Panc1 (cell line): ENCODE results near the gene LRRC26. TPM values are rescaled to one million over a fixed set of nuclear protein-coding genes. Genes with fewer than 3 reads are reported as not detected.

Experiments used
- ATAC-seq: fragments of 200-7000 bp; cut with Tn5 transposase; 2 replicates; pipeline ENCODE4 v1.9.1; 2020; ENCODE audit warnings: mild to moderate bottlenecking, moderate library complexity
- BruUV-seq: library from RNA; stranded (reverse); fragments of 400-500 nt; replicated peaks from 2 replicates; lab custom pipeline; 2021; lab: Mats Ljungman, UMichigan
- CTCF ChIA-PET: fragments of 300-600 bp; sonication (Branson Sonifier 250); formaldehyde crosslinking; loops from one replicate; lab custom pipeline; 2022; ENCODE audit warnings: antibody characterized with exemption; lab: Charles Lee
- POLR2A ChIA-PET: fragments of 300-600 bp; sonication (Branson Sonifier 250); formaldehyde crosslinking; loops from one replicate; lab custom pipeline; 2022; ENCODE audit warnings: antibody characterized with exemption; lab: Charles Lee
- DNase-seq: peaks from one replicate; pipeline ENCODE4 v3.0.0-alpha.2; 2010; ENCODE audit warnings: low read depth, low spot score
- H3K27ac ChIP-seq: 2 replicates; pipeline ENCODE4 v1.5.1; 2011; ENCODE audit warnings: mild to moderate bottlenecking, low read length, inconsistent platforms
- H3K27me3 ChIP-seq: fragments of 200-500 bp; sonication (Bioruptor generic); 2 replicates; pipeline ENCODE4 v1.6.0; 2014; ENCODE audit warnings: low read length, inconsistent platforms; ENCODE audit not compliant: control insufficient read depth, insufficient read depth
- H3K36me3 ChIP-seq: fragments of 200-500 bp; sonication (Bioruptor generic); 2 replicates; pipeline ENCODE4 v1.5.1; 2014; ENCODE audit warnings: inconsistent platforms, mild to moderate bottlenecking, low read length, moderate library complexity; ENCODE audit not compliant: control insufficient read depth, insufficient read depth
- H3K4me1 ChIP-seq: 2 replicates; pipeline ENCODE4 v1.5.1; 2011; ENCODE audit warnings: inconsistent platforms, mild to moderate bottlenecking, low read length, moderate library complexity; ENCODE audit not compliant: control insufficient read depth, insufficient read depth
- H3K4me3 ChIP-seq, 2 experiments: 2 replicates each; pipeline ENCODE4 v1.5.1; 2011 to 2012; ENCODE audit warnings: low read depth in 2 of 2, low read length in 2 of 2, mild to moderate bottlenecking in 2 of 2, inconsistent platforms in 1 of 2, moderate library complexity in 1 of 2
- H3K9me3 ChIP-seq: fragments of 200-500 bp; sonication (Bioruptor generic); 2 replicates; pipeline ENCODE4 v1.5.1; 2014; ENCODE audit warnings: low read depth, mild to moderate bottlenecking, inconsistent platforms, low read length, moderate library complexity; ENCODE audit not compliant: control insufficient read depth, insufficient read depth
- CTCF ChIP-seq: fragments of 450-650 bp; IDR thresholded peaks from 2 replicates; pipeline ENCODE4 v1.5.1; 2017; ENCODE audit warnings: mild to moderate bottlenecking
- POLR2AphosphoS5 ChIP-seq: IDR thresholded peaks from 2 replicates; pipeline ENCODE4 v1.6.1; 2012; ENCODE audit warnings: mild to moderate bottlenecking, low read depth, low read length, moderate library complexity
- SIN3A ChIP-seq: IDR thresholded peaks from 2 replicates; pipeline ENCODE4 v1.6.1; 2012; ENCODE audit warnings: low read depth, mild to moderate bottlenecking, low read length, moderate library complexity, borderline replicate concordance; ENCODE audit not compliant: insufficient read depth
- TCF7L2 ChIP-seq: IDR thresholded peaks from 2 replicates; pipeline ENCODE4 v1.6.1; 2011; ENCODE audit warnings: mild to moderate bottlenecking, low read depth, low read length, inconsistent platforms
- in situ Hi-C: cut with HindIII; loops from 2 replicates; pipeline ENCODE4 v1.10.0; 2016; ENCODE audit warnings: low sequenced_read_pairs, low pct_unique_long_range_greater_than_20kb
- intact Hi-C: fragments of 100-400 bp; cut with micrococcal nuclease; formaldehyde crosslinking; loops from one replicate; pipeline ENCODE4 v1.10.0; 2022; ENCODE audit not compliant: unreplicated experiment
- total RNA-seq: library from RNA; stranded (reverse); gene quantifications from one replicate; pipeline ENCODE4 v1.2.1, GENCODE V29; 2021; ENCODE audit not compliant: unreplicated experiment
- TF ChIP-seq, protein P1 (sequence below), 2 experiments: IDR thresholded peaks; 2 replicates each; pipeline ENCODE4 v1.6.1; 2011 to 2012; ENCODE audit warnings: low read depth in 2 of 2, control low read depth in 1 of 2, low read length in 1 of 2, mild to moderate bottlenecking in 1 of 2, moderate library complexity in 1 of 2; ENCODE audit not compliant: insufficient read depth in 1 of 2

The LRRC26 gene
- total RNA-seq, 1 experiment from 2014 or later = 0.69 TPM

DNA sequence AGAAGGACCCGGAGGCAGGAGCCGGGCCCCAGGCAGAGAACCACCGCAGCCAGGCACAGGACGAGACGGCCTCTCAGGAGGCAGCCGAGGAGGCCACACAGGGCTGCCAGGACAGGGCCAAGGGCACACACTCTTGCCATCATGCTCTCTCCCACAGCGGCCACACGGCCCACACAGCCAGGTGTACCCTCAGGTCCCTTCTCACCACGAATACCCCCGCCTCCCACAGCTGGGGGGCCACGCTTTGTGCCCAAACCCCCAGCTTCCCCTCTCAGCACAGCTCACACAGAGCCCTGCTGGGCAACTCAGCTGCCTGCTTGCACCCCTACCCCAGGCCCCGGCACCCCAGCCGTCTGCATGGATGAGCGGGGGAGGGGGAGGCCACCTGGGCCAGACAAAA is 23.9 kb upstream of the LRRC26 start:
- POLR2A ChIA-PET = no interaction called here
- CTCF ChIA-PET = no interaction called here
- in situ Hi-C loops (no loop called here), intact Hi-C loops (no loop called here)
- Histone ChIP-seq H3K9me3 (no peaks in the 10 kb centered on the region), H3K4me1 (peaks cover 45% of the 10 kb centered on the region), H3K4me3 (no peak overlapping the region), H3K36me3 (no peaks in the 10 kb centered on the region), H3K27ac (no peak overlapping the region), H3K27me3 (no peaks in the 10 kb centered on the region)
- BruUV-seq = no TSS peak
- TF ChIP-seq SIN3A (no peak), TCF7L2 (no peak), CTCF (no peak), POLR2AphosphoS5 (no peak)
- TF ChIP-seq, protein P1, sequence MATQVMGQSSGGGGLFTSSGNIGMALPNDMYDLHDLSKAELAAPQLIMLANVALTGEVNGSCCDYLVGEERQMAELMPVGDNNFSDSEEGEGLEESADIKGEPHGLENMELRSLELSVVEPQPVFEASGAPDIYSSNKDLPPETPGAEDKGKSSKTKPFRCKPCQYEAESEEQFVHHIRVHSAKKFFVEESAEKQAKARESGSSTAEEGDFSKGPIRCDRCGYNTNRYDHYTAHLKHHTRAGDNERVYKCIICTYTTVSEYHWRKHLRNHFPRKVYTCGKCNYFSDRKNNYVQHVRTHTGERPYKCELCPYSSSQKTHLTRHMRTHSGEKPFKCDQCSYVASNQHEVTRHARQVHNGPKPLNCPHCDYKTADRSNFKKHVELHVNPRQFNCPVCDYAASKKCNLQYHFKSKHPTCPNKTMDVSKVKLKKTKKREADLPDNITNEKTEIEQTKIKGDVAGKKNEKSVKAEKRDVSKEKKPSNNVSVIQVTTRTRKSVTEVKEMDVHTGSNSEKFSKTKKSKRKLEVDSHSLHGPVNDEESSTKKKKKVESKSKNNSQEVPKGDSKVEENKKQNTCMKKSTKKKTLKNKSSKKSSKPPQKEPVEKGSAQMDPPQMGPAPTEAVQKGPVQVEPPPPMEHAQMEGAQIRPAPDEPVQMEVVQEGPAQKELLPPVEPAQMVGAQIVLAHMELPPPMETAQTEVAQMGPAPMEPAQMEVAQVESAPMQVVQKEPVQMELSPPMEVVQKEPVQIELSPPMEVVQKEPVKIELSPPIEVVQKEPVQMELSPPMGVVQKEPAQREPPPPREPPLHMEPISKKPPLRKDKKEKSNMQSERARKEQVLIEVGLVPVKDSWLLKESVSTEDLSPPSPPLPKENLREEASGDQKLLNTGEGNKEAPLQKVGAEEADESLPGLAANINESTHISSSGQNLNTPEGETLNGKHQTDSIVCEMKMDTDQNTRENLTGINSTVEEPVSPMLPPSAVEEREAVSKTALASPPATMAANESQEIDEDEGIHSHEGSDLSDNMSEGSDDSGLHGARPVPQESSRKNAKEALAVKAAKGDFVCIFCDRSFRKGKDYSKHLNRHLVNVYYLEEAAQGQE (IDR thresholded peaks at IDR 0.05; ENCODE audit: insufficient read depth in 1 of 2, low read depth in 2 of 2, low read length in 1 of 2) = no peak
- DNase-seq (no peak), ATAC-seq (no peak)

DNA sequence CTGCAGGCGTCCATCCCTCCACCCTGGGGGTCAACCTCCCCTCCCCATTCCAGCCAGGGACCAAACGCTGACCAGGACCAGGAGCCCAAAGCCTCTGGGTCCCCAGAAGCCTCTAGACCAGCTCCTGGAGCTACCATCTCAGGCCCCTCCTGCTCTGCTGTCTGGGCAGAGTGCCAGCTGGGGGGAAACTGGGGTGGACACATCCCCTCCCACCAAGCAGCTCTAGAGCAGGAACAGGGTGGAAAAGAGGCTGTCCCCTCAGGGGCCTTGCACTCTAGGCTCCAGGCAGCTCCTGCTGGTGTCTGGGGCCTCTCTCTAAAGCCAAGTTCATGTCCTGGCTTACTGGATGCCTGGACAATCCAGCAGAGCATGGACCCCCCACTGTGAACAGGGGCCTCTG is 23.0 kb upstream of the LRRC26 start:
- no TSS peak for BruUV-seq
- TF ChIP-seq CTCF (no peak), TCF7L2 (no peak), POLR2AphosphoS5 (no peak), SIN3A (no peak)
- TF ChIP-seq, protein P1 (IDR thresholded peaks at IDR 0.05; ENCODE audit: insufficient read depth in 1 of 2, low read depth in 2 of 2, low read length in 1 of 2) = no peak
- POLR2A ChIA-PET = no interaction called here
- no peak overlapping the region for H3K4me3 ChIP-seq
- in situ Hi-C loops (no loop called here), intact Hi-C loops (no loop called here)
- H3K27me3 ChIP-seq = no peaks in the 10 kb centered on the region
- H3K4me1 ChIP-seq = peaks cover 39% of the 10 kb centered on the region
- no peaks in the 10 kb centered on the region; the same call in 1 of the 2 replicates for H3K36me3 ChIP-seq
- DNase-seq (no peak), ATAC-seq (no peak)
- H3K27ac ChIP-seq = no peak overlapping the region
- CTCF ChIA-PET = no interaction called here
- H3K9me3 ChIP-seq = no peaks in the 10 kb centered on the region
